ENCODE results near the gene MTCH2.

DNA sequence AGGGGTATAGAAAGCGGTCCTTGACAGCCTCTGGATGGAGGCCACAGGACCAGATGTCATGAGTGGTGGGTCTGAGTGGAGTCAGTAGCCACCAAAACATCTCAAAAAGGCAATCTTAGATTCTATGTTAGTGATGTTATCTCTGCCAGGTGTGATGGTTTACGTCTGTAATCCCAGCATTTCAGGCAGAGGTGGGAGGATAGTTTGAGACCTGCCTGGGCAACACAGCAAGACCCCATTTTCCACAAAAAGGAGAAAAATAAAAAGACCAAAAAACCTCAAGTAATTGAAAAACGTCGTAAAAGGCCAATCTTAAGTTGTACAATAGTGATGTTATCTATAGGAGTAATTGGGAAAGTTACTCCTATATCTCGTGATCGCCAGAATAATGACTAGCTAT is 3.7 kb upstream of the MTCH2 start:
- TF ChIP-seq, protein P1, sequence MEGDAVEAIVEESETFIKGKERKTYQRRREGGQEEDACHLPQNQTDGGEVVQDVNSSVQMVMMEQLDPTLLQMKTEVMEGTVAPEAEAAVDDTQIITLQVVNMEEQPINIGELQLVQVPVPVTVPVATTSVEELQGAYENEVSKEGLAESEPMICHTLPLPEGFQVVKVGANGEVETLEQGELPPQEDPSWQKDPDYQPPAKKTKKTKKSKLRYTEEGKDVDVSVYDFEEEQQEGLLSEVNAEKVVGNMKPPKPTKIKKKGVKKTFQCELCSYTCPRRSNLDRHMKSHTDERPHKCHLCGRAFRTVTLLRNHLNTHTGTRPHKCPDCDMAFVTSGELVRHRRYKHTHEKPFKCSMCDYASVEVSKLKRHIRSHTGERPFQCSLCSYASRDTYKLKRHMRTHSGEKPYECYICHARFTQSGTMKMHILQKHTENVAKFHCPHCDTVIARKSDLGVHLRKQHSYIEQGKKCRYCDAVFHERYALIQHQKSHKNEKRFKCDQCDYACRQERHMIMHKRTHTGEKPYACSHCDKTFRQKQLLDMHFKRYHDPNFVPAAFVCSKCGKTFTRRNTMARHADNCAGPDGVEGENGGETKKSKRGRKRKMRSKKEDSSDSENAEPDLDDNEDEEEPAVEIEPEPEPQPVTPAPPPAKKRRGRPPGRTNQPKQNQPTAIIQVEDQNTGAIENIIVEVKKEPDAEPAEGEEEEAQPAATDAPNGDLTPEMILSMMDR (IDR thresholded peaks at IDR 0.05) = no peak
- TF ChIP-seq POLR2AphosphoS5 (IDR thresholded peaks at IDR 0.05) = no peak
